ENCODE data around the gene TXNRD2.
"Not testable (repeated sequence)": the region's sequence is repeated elsewhere in the genome, so short reads cannot be mapped to it uniquely, and the experiment has no call there.

Gene TXNRD2

GRCh38 chr22:19948057-19948760 lies 6.6 kb upstream of the TXNRD2 start:
- no peak for DNase-seq (ENCODE audit: low read depth in 2 of 2)

- no peak for DNase-seq (ENCODE audit: low read depth in 2 of 2)
Measured at GRCh38 chr22:19943082-19944026, 1.7 kb upstream of the TXNRD2 start.

- DNase-seq (ENCODE audit: low read depth in 2 of 2) = no peak
Measured at GRCh38 chr22:19942157-19943081, 801 bp upstream of the TXNRD2 start.

- DNase-seq (ENCODE audit: low read depth in 2 of 2) = no peak
Measured at GRCh38 chr22:19940536-19941364, 868 bp downstream of the TXNRD2 start.

- DNase-seq (ENCODE audit: low read depth in 2 of 2) = no peak
Measured at GRCh38 chr22:19937616-19938473, 3.8 kb downstream of the TXNRD2 start.

- DNase-seq (ENCODE audit: low read depth in 2 of 2) = no peak
Measured at GRCh38 chr22:19936513-19936912, 5.1 kb downstream of the TXNRD2 start.

GRCh38 chr22:19935123-19935718 lies 6.4 kb downstream of the TXNRD2 start:
- DNase-seq (ENCODE audit: low read depth in 2 of 2) = not testable (repeated sequence)

- no peak for DNase-seq (ENCODE audit: low read depth in 2 of 2)
Measured at GRCh38 chr22:19933341-19934241, 8.0 kb downstream of the TXNRD2 start.

GRCh38 chr22:19932367-19933206 lies 9.0 kb downstream of the TXNRD2 start:
- DNase-seq (ENCODE audit: low read depth in 2 of 2) = no peak

GRCh38 chr22:19931514-19931913 lies 10.1 kb downstream of the TXNRD2 start:
- no peak for DNase-seq (ENCODE audit: low read depth in 2 of 2)

GRCh38 chr22:19930551-19931486 lies 10.8 kb downstream of the TXNRD2 start:
- no peak for DNase-seq (ENCODE audit: low read depth in 2 of 2)

GRCh38 chr22:19929586-19930550 lies 11.8 kb downstream of the TXNRD2 start:
- no peak for DNase-seq (ENCODE audit: low read depth in 2 of 2)

GRCh38 chr22:19928207-19928606 lies 13.4 kb downstream of the TXNRD2 start:
- no peak for DNase-seq (ENCODE audit: low read depth in 2 of 2)

GRCh38 chr22:19927696-19928095 lies 13.9 kb downstream of the TXNRD2 start:
- DNase-seq (ENCODE audit: low read depth in 2 of 2) = no peak

GRCh38 chr22:19926028-19926427 lies 15.6 kb downstream of the TXNRD2 start:
- not testable (repeated sequence) for DNase-seq (ENCODE audit: low read depth in 2 of 2)
